ENCODE measurements around the gene VPS35L. TPM values are rescaled to one million over a fixed set of nuclear protein-coding genes. Genes with fewer than 3 reads are reported as not detected.

Gene VPS35L
- total and polyA plus RNA-seq, 2 of the 13 experiments (the other 11 are each of a cell fraction or from before 2014, with no cell fraction given), result 1.4 to 1.6 TPM

DNA sequence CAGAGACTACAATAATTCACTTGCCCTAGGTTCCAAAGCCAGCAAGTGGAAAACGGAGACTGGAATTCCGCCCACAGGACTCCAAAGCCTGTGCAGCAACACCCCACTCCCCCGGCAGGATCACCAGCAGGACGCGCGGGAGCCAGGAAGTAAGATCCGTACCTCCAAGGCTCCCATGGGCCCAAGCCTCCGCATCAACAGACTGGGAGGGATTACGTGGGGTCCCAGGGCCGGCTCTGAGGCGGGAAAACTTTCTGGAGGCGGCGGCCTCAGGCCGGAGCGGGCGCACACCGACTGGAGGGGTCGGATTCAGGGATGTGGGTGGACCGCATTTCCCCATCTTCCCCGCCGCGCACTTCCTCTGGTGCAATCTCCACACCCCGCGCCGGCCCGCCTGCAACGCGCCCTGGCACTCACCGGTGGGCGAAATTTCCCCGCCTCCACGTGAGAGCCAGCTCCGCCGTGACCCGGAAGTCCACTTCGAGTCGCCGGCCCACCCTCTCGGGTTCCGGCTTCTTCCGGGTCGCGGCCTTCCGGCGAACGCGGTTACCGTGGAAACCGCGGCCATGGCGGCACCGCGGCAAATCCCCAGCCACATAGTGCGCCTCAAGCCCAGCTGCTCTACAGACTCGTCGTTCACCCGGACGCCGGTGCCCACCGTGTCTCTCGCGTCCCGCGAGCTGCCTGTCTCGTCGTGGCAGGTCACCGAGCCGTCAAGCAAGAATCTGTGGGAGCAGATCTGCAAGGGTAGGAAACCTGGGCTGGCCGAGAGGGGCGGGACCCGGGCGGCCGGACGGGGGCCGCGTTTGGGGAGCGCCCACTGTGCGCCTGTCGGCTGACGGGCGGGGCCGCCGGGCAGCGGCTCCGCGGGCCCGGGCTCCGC lies 162.5 kb downstream of the VPS35L start, which contains the start of the genes IQCK and KNOP1 (continued):
- peak; percentile 93 for TF ChIP-seq ZNF232 (CRISPR knock-in tag; IDR thresholded peaks at IDR 0.05; ENCODE audit: borderline replicate concordance)
- TF ChIP-seq ZMYM2 (CRISPR knock-in tag; IDR thresholded peaks at IDR 0.05), result 0 out of 2 replicates have a peak, but pooled peaks have one; percentile 16
- 0 out of 2 replicates have a peak, but pooled peaks have one; percentile 33 for TF ChIP-seq HOXD1 (CRISPR knock-in tag; IDR thresholded peaks at IDR 0.05)
- no peak for TF ChIP-seq NR2F6 (IDR thresholded peaks at IDR 0.05)
- peak; percentile 56 for TF ChIP-seq NR2F6 (CRISPR knock-in tag; IDR thresholded peaks at IDR 0.05)
- TF ChIP-seq ATF1 (CRISPR knock-in tag; IDR thresholded peaks at IDR 0.05), result no peak
- peak; percentile 94 for TF ChIP-seq NAIF1 (CRISPR knock-in tag; IDR thresholded peaks at IDR 0.05; ENCODE audit: borderline replicate concordance)
- TF ChIP-seq, protein P1, sequence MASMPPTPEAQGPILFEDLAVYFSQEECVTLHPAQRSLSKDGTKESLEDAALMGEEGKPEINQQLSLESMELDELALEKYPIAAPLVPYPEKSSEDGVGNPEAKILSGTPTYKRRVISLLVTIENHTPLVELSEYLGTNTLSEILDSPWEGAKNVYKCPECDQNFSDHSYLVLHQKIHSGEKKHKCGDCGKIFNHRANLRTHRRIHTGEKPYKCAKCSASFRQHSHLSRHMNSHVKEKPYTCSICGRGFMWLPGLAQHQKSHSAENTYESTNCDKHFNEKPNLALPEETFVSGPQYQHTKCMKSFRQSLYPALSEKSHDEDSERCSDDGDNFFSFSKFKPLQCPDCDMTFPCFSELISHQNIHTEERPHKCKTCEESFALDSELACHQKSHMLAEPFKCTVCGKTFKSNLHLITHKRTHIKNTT (CRISPR knock-in tag; IDR thresholded peaks at IDR 0.05), result 0 out of 2 replicates have a peak, but pooled peaks have one; percentile 15
- TF ChIP-seq KMT2A (CRISPR knock-in tag; IDR thresholded peaks at IDR 0.05), result peak; percentile 98
- TF ChIP-seq, protein P2, sequence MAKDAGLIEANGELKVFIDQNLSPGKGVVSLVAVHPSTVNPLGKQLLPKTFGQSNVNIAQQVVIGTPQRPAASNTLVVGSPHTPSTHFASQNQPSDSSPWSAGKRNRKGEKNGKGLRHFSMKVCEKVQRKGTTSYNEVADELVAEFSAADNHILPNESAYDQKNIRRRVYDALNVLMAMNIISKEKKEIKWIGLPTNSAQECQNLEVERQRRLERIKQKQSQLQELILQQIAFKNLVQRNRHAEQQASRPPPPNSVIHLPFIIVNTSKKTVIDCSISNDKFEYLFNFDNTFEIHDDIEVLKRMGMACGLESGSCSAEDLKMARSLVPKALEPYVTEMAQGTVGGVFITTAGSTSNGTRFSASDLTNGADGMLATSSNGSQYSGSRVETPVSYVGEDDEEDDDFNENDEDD (CRISPR knock-in tag; IDR thresholded peaks at IDR 0.05; ENCODE audit: borderline replicate concordance), result peak; percentile 92
- TF ChIP-seq, protein P3, sequence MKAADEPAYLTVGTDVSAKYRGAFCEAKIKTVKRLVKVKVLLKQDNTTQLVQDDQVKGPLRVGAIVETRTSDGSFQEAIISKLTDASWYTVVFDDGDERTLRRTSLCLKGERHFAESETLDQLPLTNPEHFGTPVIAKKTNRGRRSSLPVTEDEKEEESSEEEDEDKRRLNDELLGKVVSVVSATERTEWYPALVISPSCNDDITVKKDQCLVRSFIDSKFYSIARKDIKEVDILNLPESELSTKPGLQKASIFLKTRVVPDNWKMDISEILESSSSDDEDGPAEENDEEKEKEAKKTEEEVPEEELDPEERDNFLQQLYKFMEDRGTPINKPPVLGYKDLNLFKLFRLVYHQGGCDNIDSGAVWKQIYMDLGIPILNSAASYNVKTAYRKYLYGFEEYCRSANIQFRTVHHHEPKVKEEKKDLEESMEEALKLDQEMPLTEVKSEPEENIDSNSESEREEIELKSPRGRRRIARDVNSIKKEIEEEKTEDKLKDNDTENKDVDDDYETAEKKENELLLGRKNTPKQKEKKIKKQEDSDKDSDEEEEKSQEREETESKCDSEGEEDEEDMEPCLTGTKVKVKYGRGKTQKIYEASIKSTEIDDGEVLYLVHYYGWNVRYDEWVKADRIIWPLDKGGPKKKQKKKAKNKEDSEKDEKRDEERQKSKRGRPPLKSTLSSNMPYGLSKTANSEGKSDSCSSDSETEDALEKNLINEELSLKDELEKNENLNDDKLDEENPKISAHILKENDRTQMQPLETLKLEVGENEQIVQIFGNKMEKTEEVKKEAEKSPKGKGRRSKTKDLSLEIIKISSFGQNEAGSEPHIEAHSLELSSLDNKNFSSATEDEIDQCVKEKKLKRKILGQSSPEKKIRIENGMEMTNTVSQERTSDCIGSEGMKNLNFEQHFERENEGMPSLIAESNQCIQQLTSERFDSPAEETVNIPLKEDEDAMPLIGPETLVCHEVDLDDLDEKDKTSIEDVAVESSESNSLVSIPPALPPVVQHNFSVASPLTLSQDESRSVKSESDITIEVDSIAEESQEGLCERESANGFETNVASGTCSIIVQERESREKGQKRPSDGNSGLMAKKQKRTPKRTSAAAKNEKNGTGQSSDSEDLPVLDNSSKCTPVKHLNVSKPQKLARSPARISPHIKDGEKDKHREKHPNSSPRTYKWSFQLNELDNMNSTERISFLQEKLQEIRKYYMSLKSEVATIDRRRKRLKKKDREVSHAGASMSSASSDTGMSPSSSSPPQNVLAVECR (CRISPR knock-in tag; IDR thresholded peaks at IDR 0.05; ENCODE audit: borderline replicate concordance), result peak; percentile 100
- TF ChIP-seq ASH2L (IDR thresholded peaks at IDR 0.05; ENCODE audit: insufficient read length, low read depth, low read length), result peak; percentile 96
- TF ChIP-seq TEAD2 (CRISPR knock-in tag; IDR thresholded peaks at IDR 0.05), result no peak
- TF ChIP-seq ZNF83 (CRISPR knock-in tag; IDR thresholded peaks at IDR 0.05; ENCODE audit: borderline replicate concordance), result peak; percentile 88; the same call in 1 of the 2 replicates
- TF ChIP-seq GATAD1 (CRISPR knock-in tag; IDR thresholded peaks at IDR 0.05), result peak; percentile 95
- TF ChIP-seq KDM5B (CRISPR knock-in tag; IDR thresholded peaks at IDR 0.05; ENCODE audit: borderline replicate concordance), result peak; percentile 92; the same call in 1 of the 2 replicates
- TF ChIP-seq, protein P4, sequence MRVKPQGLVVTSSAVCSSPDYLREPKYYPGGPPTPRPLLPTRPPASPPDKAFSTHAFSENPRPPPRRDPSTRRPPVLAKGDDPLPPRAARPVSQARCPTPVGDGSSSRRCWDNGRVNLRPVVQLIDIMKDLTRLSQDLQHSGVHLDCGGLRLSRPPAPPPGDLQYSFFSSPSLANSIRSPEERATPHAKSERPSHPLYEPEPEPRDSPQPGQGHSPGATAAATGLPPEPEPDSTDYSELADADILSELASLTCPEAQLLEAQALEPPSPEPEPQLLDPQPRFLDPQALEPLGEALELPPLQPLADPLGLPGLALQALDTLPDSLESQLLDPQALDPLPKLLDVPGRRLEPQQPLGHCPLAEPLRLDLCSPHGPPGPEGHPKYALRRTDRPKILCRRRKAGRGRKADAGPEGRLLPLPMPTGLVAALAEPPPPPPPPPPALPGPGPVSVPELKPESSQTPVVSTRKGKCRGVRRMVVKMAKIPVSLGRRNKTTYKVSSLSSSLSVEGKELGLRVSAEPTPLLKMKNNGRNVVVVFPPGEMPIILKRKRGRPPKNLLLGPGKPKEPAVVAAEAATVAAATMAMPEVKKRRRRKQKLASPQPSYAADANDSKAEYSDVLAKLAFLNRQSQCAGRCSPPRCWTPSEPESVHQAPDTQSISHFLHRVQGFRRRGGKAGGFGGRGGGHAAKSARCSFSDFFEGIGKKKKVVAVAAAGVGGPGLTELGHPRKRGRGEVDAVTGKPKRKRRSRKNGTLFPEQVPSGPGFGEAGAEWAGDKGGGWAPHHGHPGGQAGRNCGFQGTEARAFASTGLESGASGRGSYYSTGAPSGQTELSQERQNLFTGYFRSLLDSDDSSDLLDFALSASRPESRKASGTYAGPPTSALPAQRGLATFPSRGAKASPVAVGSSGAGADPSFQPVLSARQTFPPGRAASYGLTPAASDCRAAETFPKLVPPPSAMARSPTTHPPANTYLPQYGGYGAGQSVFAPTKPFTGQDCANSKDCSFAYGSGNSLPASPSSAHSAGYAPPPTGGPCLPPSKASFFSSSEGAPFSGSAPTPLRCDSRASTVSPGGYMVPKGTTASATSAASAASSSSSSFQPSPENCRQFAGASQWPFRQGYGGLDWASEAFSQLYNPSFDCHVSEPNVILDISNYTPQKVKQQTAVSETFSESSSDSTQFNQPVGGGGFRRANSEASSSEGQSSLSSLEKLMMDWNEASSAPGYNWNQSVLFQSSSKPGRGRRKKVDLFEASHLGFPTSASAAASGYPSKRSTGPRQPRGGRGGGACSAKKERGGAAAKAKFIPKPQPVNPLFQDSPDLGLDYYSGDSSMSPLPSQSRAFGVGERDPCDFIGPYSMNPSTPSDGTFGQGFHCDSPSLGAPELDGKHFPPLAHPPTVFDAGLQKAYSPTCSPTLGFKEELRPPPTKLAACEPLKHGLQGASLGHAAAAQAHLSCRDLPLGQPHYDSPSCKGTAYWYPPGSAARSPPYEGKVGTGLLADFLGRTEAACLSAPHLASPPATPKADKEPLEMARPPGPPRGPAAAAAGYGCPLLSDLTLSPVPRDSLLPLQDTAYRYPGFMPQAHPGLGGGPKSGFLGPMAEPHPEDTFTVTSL (CRISPR knock-in tag; IDR thresholded peaks at IDR 0.05; ENCODE audit: borderline replicate concordance), result no peak

Data from HepG2 (cell line).